GM12878 (cell line): Measurements from ENCODE around the gene CFAP141. TPM values are rescaled to one million over a fixed set of nuclear protein-coding genes. Genes with fewer than 3 reads are reported as not detected.

Experiments
- CBFB ChIP-seq: IDR thresholded peaks from 2 replicates; pipeline ENCODE4 v1.6.1; 2016; ENCODE audit warnings: antibody characterized with exemption, low read depth
- CBX3 ChIP-seq: fragments of 200-600 bp; sonication (generic); IDR thresholded peaks from 2 replicates; pipeline ENCODE4 v1.6.1; 2016; ENCODE audit warnings: low read depth, borderline replicate concordance
- FOXM1 ChIP-seq: IDR thresholded peaks from 2 replicates; pipeline ENCODE4 v1.6.1; 2012; ENCODE audit warnings: low read depth, mild to moderate bottlenecking, inconsistent platforms, low read length, moderate library complexity
- IRF5 ChIP-seq: fragments of 450-650 bp; IDR thresholded peaks from 2 replicates; pipeline ENCODE4 v1.6.1; 2017; ENCODE audit warnings: borderline replicate concordance
- JUNB ChIP-seq: IDR thresholded peaks from 2 replicates; pipeline ENCODE4 v1.6.1; 2016; ENCODE audit warnings: antibody characterized with exemption, mild to moderate bottlenecking
- KDM1A ChIP-seq: fragments of 200-600 bp; sonication (generic); IDR thresholded peaks from 2 replicates; pipeline ENCODE4 v1.6.1; 2016; ENCODE audit warnings: borderline replicate concordance
- LARP7 ChIP-seq: fragments of 450-650 bp; IDR thresholded peaks from 2 replicates; pipeline ENCODE4 v1.6.1; 2017; ENCODE audit warnings: mild to moderate bottlenecking
- NKRF ChIP-seq: fragments of 450-650 bp; conservative IDR thresholded peaks from 2 replicates; pipeline ENCODE4 v1.6.1; 2017; ENCODE audit warnings: mild to moderate bottlenecking, moderate library complexity
- NR2F1 ChIP-seq: fragments of 450-650 bp; conservative IDR thresholded peaks from 2 replicates; pipeline ENCODE4 v1.6.1; 2017; ENCODE audit warnings: mild to moderate bottlenecking
- RELB ChIP-seq: fragments of 450-650 bp; IDR thresholded peaks from 2 replicates; pipeline ENCODE4 v1.6.1; 2017; ENCODE audit warnings: low read depth, mild to moderate bottlenecking, moderate library complexity
- SRF ChIP-seq, 2 experiments: IDR thresholded peaks; 2 replicates each; pipeline ENCODE4 v1.6.1; 2011; ENCODE audit warnings: low read depth in 2 of 2, low read length in 2 of 2, mild to moderate bottlenecking in 1 of 2, moderate library complexity in 1 of 2
- ZBTB40 ChIP-seq: fragments of 450-650 bp; IDR thresholded peaks from 2 replicates; pipeline ENCODE4 v1.6.1; 2016; ENCODE audit warnings: mild to moderate bottlenecking, moderate library complexity, borderline replicate concordance
- ZNF24 ChIP-seq: fragments of 450-650 bp; IDR thresholded peaks from 2 replicates; pipeline ENCODE4 v1.6.1; 2017; ENCODE audit warnings: antibody characterized with exemption, mild to moderate bottlenecking
- polyA plus RNA-seq, 11 experiments: library from polyadenylated mRNA; depleted of rRNA in 4 of 11; unstranded in 6 of 11; stranded (reverse) in 5 of 11; fragments of >200 nt; fragmentation: Nextera tagmentation in 4 of 11; fragmentation: Illumina TruSeq in 1 of 11; extraction: Ambion mirVana in 4 of 11; extraction: Trizol in 1 of 11; gene quantifications; 1 replicate in 1 of 11; 2 replicates in 10 of 11; pipeline versions ENCODE4 v1.2.1 to v1.2.3, GENCODE V29; 2011 to 2016; ENCODE audit warnings: inconsistent platforms in 2 of 11, missing spikeins in 2 of 11, low read depth in 1 of 11
- total RNA-seq, 4 experiments: library from RNA; depleted of rRNA in 3 of 4; stranded (reverse); fragments of >200 nt in 3 of 4; fragmentation: Illumina TruSeq in 1 of 4; extraction: Trizol in 1 of 4; gene quantifications; 2 replicates each; pipeline versions ENCODE4 v1.2.1 to v1.2.3, GENCODE V29; 2013 to 2021
- TF ChIP-seq, protein P1 (sequence below): fragments of 450-650 bp; IDR thresholded peaks from 2 replicates; pipeline ENCODE4 v1.6.1; 2018; ENCODE audit warnings: borderline replicate concordance, mild to moderate bottlenecking; ENCODE audit not compliant: partially characterized antibody

The CFAP141 gene
- total and polyA plus RNA-seq, 10 of the 15 experiments (the other 5 are each of a cell fraction or from before 2014, with no cell fraction given) = not detected

GRCh38 chr1:154218545-154218944, 12.4 kb upstream of the CFAP141 start (continued):
- TF ChIP-seq, protein P1, sequence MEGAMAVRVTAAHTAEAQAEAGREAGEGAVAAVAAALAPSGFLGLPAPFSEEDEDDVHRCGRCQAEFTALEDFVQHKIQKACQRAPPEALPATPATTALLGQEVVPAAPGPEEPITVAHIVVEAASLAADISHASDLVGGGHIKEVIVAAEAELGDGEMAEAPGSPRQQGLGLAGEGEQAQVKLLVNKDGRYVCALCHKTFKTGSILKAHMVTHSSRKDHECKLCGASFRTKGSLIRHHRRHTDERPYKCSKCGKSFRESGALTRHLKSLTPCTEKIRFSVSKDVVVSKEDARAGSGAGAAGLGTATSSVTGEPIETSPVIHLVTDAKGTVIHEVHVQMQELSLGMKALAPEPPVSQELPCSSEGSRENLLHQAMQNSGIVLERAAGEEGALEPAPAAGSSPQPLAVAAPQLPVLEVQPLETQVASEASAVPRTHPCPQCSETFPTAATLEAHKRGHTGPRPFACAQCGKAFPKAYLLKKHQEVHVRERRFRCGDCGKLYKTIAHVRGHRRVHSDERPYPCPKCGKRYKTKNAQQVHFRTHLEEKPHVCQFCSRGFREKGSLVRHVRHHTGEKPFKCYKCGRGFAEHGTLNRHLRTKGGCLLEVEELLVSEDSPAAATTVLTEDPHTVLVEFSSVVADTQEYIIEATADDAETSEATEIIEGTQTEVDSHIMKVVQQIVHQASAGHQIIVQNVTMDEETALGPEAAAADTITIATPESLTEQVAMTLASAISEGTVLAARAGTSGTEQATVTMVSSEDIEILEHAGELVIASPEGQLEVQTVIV = no peak
- TF ChIP-seq CBX3 (no peak), NR2F1 (no peak), NKRF (no peak), JUNB (no peak), IRF5 (no peak), SRF (IDR thresholded peaks at IDR 0.05; ENCODE audit: low read depth in 2 of 2, low read length in 2 of 2) (no peak), ZNF24 (no peak), ZBTB40 (no peak), CBFB (no peak), FOXM1 (no peak), LARP7 (no peak), RELB (no peak), KDM1A (no peak)
